Activated naive CD8-positive, alpha-beta T cell treated with anti-CD3 and anti-CD28 coated beads, Interleukin-2, amount 50 U/mL, for 24 hours (primary cell): Measurements from ENCODE around the gene ARID5B.
A peak's percentile ranks its signal among the peaks of the same experiment; 100 is the strongest.
"Not testable (repeated sequence)": the region's sequence is repeated elsewhere in the genome, so short reads cannot be mapped to it uniquely, and the experiment has no call there.

Experiments
- ATAC-seq: fragments of 150-1000 bp; cut with Tn5 transposase; one replicate; pipeline ENCODE4 v1.10.0; 2021
- DNase-seq: peaks from one replicate; pipeline ENCODE4 v3.0.0; 2021
- H3K27ac Mint-ChIP-seq: one replicate; pipeline ENCODE4 v1.8.0; 2021; ENCODE audit warnings: mild to moderate bottlenecking, mixed read lengths
- H3K27me3 Mint-ChIP-seq: one replicate; pipeline ENCODE4 v1.8.0; 2021; ENCODE audit warnings: mixed read lengths
- H3K36me3 Mint-ChIP-seq: one replicate; pipeline ENCODE4 v1.8.0; 2021; ENCODE audit warnings: low read depth, mixed read lengths
- H3K4me1 Mint-ChIP-seq: one replicate; pipeline ENCODE4 v1.8.0; 2021; ENCODE audit warnings: mixed read lengths
- H3K4me3 Mint-ChIP-seq: one replicate; pipeline ENCODE4 v1.8.0; 2021; ENCODE audit warnings: mild to moderate bottlenecking, moderate library complexity, mixed read lengths
- H3K9me3 Mint-ChIP-seq: one replicate; pipeline ENCODE4 v1.8.0; 2021; ENCODE audit warnings: mixed read lengths

Gene ARID5B, protein sequence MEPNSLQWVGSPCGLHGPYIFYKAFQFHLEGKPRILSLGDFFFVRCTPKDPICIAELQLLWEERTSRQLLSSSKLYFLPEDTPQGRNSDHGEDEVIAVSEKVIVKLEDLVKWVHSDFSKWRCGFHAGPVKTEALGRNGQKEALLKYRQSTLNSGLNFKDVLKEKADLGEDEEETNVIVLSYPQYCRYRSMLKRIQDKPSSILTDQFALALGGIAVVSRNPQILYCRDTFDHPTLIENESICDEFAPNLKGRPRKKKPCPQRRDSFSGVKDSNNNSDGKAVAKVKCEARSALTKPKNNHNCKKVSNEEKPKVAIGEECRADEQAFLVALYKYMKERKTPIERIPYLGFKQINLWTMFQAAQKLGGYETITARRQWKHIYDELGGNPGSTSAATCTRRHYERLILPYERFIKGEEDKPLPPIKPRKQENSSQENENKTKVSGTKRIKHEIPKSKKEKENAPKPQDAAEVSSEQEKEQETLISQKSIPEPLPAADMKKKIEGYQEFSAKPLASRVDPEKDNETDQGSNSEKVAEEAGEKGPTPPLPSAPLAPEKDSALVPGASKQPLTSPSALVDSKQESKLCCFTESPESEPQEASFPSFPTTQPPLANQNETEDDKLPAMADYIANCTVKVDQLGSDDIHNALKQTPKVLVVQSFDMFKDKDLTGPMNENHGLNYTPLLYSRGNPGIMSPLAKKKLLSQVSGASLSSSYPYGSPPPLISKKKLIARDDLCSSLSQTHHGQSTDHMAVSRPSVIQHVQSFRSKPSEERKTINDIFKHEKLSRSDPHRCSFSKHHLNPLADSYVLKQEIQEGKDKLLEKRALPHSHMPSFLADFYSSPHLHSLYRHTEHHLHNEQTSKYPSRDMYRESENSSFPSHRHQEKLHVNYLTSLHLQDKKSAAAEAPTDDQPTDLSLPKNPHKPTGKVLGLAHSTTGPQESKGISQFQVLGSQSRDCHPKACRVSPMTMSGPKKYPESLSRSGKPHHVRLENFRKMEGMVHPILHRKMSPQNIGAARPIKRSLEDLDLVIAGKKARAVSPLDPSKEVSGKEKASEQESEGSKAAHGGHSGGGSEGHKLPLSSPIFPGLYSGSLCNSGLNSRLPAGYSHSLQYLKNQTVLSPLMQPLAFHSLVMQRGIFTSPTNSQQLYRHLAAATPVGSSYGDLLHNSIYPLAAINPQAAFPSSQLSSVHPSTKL

DNA sequence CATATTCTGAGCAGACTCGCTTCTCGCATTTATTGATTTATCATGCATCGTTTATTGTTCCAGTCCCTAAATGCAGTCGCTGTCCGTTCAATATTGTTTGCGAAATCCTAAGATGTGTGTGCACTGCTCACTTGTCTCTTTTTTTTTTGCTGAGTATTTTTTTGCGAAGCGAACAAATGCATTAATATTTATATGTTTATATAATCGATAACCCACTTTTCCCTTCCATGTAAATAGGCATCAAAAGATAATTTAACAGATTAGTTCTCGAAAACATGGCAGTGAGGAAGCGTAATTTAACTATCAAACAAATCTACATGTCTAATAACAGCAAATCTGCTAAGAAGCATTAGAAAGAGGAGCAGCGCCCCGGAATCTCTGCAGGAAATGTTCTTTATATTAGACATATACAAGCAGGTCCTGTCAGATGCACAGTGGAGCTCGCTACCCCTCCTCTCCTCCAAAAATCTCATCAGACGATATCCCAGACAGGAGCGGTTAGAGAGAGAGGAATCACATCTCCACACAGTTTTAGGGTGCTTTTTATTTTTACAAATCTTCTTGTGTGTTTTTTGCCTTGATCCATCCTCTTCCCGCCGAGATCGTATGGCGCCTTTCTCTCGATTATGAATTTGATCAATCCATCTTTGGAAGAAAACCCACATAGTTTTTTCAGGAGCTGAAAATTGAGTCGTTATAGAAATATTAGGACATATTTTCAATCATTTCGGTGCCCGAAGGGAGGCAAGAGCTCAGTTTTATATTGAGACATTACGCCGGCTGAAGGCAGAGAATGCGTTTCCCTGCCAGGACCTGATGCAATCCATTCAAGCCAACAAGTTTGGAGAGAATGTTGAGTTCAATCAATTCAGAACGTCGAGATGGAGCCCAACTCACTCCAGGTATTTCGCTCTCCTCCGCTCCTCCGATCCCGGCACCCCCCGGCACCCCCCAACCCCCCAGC, at the start of gene ARID5B:
Gene ARID5B (plus strand): TSS at position 871 of the 964 bp plus-strand sequence. CDS start 11 bp downstream, at position 882.
- Mint-ChIP-seq H3K9me3 (no peaks in the 10 kb centered on the region), H3K27me3 (no peaks in the 10 kb centered on the region), H3K4me1 (peaks cover 57% of the 10 kb centered on the region), H3K36me3 (peaks cover 7% of the 10 kb centered on the region), H3K4me3 (peak within 1 kb of the TSS; percentile 92), H3K27ac (peak within 1 kb of the TSS; percentile 97)
- DNase-seq: peak; percentile 48
- ATAC-seq: no peak

DNA sequence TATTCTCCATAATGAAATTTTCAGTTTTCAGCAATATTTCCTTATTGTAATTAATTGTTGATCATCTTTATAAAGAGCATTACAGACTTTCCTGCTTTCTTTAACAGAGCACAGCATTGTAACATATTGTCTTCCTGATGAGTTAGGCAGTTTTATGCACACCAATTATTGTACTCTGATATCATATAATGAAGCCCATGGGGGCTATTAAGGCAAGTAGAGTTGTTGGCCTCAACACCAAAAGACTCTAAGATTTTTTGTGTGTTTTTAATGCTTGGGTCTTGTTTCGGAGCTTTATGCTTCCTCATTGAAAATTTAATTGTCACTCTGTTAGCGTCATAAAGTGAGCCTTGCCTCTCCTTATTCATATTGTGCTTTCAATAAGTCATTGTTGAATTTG, 49.2 kb upstream of the ARID5B start:
- no peak overlapping the region for H3K4me3 Mint-ChIP-seq
- H3K9me3 Mint-ChIP-seq: no peaks in the 10 kb centered on the region
- ATAC-seq (no peak), DNase-seq (no peak)
- no peak overlapping the region for H3K27ac Mint-ChIP-seq
- H3K27me3 Mint-ChIP-seq: no peaks in the 10 kb centered on the region
- no peaks in the 10 kb centered on the region for H3K36me3 Mint-ChIP-seq
- peaks cover under 1% of the 10 kb centered on the region for H3K4me1 Mint-ChIP-seq

DNA sequence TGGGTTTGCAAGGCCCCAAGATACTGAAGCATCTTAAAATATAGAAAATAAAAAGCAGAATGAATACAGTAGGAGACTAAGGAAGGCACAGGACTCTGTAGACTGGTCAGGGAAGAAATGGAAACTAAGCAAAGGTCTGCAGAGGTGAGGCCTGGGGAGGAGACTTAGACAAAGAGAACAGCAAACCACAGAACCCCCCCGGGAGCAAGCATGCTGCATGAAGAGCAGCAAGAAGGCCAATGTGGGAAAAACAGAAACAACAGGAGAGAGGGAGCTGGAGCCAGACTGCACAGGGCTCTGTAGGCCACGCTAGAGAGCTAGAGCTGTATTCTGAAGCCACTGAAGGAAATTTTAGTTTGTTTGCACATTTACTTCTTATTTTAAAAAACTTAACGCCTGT, 45.7 kb upstream of the ARID5B start:
- H3K27me3 Mint-ChIP-seq: no peaks in the 10 kb centered on the region
- no peak overlapping the region for H3K4me3 Mint-ChIP-seq
- DNase-seq: no peak
- no peak overlapping the region for H3K27ac Mint-ChIP-seq
- ATAC-seq: no peak
- no peaks in the 10 kb centered on the region for H3K9me3 Mint-ChIP-seq
- H3K4me1 Mint-ChIP-seq: no peaks in the 10 kb centered on the region
- H3K36me3 Mint-ChIP-seq: no peaks in the 10 kb centered on the region

DNA sequence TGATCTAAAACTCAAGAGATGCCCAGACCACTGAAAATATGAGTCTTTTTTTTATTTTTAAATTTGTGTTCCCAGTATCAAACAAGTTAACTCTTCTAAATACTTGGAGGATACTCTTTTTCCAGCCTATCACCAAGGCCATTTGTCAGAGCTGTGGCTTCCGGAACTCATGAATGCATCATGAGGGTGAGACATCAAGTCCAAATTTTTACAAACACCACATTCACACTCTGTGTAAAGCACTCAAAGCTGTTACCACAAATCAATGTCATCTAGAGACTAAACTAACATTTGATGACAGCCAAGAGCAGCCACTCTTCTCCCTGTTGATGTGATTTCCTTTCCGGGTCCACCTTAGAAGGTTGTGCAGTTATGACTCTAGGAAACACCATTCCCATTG, 43.8 kb upstream of the ARID5B start:
- H3K27ac Mint-ChIP-seq: no peak overlapping the region
- H3K4me1 Mint-ChIP-seq: no peaks in the 10 kb centered on the region
- no peaks in the 10 kb centered on the region for H3K9me3 Mint-ChIP-seq
- H3K4me3 Mint-ChIP-seq: no peak overlapping the region
- ATAC-seq (no peak), DNase-seq (no peak)
- no peaks in the 10 kb centered on the region for H3K36me3 Mint-ChIP-seq
- H3K27me3 Mint-ChIP-seq: no peaks in the 10 kb centered on the region

DNA sequence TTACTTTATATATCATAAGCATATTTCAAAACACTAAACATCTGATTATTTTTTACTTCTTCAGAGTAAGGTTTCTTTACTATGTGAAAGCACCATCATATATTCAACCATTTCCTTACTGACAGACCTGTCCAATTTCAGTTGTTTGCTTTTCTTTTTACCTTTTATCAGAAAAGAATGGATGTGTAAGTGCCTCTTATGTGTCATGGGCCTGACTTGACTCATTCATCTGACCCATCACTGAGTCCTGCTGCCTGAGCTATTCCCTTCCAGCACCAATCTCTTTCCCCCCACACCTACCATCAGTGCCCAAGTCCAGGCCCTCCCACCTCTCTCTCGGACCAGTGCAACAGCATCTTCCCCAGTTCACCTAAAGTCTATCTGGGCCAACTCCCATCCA, 41.7 kb upstream of the ARID5B start:
- H3K9me3 Mint-ChIP-seq: no peaks in the 10 kb centered on the region
- H3K27me3 Mint-ChIP-seq: no peaks in the 10 kb centered on the region
- H3K4me3 Mint-ChIP-seq: no peak overlapping the region
- no peaks in the 10 kb centered on the region for H3K4me1 Mint-ChIP-seq
- H3K36me3 Mint-ChIP-seq: no peaks in the 10 kb centered on the region
- H3K27ac Mint-ChIP-seq: no peak overlapping the region
- no peak for DNase-seq
- ATAC-seq: no peak

DNA sequence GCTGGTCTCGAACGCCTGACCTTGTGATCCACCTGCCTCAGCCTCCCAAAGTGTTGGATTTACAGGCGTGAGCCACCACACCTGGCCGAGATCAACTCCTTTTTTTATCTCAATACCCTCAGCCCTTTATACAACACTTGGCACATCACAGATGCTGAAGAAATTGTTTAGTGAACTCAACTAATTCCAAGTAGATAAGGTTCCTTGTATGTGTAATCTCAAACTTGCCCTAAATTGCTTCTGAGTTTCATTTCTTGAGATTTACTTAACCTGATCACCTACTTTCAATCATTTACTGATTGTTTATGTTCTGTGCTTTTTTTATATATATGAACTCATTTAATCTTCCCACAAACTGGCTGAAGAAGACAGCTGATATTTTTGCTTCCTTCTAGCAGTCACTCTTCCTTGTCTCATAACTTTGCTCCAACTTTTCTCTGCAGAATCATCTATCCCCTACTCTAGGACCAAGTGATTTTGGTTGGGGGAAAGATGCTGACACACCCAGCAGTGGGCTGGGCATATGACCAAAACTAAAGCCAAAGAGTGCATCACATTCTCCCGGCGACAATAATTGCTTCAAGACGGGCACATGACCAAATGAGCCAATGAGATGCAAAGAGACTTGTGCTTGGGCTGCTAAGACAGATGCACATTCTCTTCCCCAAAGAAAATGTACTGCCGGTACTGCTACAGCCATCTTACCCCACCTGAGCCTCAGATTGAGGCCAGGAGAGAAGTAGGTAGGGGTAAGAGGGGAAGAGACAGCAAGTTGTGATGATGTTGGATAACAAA, 40.3 kb upstream of the ARID5B start:
- Mint-ChIP-seq H3K4me3 (no peak overlapping the region), H3K27ac (no peak overlapping the region), H3K36me3 (no peaks in the 10 kb centered on the region), H3K27me3 (no peaks in the 10 kb centered on the region), H3K9me3 (no peaks in the 10 kb centered on the region), H3K4me1 (no peaks in the 10 kb centered on the region)
- DNase-seq (no peak), ATAC-seq (no peak)

DNA sequence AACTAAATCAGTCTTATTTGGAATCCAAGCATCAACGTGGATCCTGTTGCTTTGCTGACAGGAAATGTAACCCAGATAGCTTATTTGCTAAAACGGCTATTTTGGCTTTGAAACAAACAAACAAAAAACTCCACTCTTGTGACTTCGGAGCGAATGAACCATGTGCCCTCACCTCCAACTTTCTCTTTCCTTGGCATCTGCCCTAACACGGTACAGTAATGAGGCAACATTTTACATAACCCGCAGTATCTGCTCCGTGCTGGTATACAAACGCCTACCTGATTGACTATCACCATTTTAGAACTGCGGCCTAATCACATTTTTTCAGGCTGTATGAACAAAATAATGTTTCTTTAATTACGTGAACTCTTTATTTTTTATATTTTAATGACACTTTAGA, 37.5 kb upstream of the ARID5B start:
- H3K27me3 Mint-ChIP-seq: no peaks in the 10 kb centered on the region
- no peak overlapping the region for H3K4me3 Mint-ChIP-seq
- no peak overlapping the region for H3K27ac Mint-ChIP-seq
- H3K9me3 Mint-ChIP-seq: no peaks in the 10 kb centered on the region
- DNase-seq: no peak
- no peaks in the 10 kb centered on the region for H3K36me3 Mint-ChIP-seq
- ATAC-seq: no peak
- H3K4me1 Mint-ChIP-seq: peaks cover 3% of the 10 kb centered on the region

DNA sequence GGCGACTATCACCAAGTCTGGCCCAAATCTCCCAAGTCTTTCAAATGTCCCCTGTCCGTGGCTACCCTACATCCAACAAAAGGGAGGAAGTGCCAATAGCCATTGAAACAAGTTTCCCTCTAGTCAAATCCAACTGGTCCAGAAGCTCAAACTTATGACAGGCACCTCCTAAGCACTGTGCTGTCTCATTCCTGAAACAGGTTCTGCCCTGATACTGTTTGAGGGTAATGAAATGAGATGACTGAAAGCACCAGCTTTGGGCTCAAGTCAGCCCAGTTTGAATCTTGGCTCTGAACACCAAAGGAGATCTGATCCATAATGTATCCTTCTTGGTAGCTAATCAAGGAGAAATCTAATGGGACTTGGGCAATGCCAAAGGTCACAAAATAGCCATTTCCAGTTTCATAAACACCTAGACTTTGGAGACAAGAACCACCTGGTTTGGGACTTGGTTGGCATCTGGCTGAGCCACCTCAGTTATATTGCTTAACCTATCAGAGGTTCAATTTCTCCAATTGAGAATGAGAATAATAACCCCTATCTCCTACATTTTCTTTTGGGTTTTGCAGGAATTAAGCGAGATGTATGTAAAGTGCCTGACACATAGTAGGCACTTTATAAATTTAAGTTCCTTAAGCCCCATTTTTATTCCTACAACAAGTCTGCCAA, 34.7 kb upstream of the ARID5B start:
- Mint-ChIP-seq H3K27me3 (no peaks in the 10 kb centered on the region), H3K4me1 (peaks cover 3% of the 10 kb centered on the region), H3K4me3 (peak overlapping the region; percentile 12), H3K36me3 (no peaks in the 10 kb centered on the region), H3K27ac (no peak overlapping the region), H3K9me3 (no peaks in the 10 kb centered on the region)
- no peak for ATAC-seq
- DNase-seq: no peak

DNA sequence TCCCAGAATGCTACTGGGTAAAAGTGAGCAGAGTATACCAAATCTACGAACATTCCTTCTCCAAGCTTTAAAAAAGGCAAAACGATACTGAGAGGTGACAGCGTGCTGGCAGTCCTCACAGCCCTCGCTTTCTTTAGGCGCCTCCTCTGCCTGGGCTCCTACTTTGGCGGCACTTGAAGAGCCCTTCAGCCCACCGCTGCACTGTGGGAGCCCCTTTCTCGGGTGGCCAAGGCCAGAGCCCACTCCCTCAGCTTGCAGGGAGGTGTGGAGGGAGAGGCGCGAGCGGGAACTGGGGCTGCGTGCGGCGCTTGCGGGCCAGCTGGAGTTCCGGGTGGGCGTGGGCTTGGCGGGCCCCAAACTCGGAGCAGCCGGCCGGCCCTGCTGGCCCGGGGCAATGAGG, 34.1 kb upstream of the ARID5B start:
- not testable (repeated sequence) for H3K27ac Mint-ChIP-seq
- peak; percentile 11 for DNase-seq

DNA sequence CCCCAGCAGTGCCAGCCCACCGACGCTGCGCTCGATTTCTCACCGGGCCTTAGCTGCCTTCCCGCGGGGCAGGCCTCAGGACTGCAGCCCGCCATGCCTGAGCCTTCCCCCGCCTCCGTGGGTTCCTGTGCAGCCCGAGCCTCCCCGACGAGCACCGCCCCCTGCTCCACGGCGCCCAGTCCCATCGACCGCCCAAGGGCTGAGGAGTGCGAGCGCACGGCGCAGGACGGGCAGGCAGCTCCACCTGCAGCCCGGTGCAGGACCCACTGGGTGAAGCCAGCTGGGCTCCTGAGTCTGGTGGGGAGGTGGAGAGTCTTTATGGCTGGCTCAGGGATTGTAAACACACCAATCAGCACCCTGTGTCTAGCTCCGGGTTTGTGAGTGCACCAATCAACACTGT, 33.7 kb upstream of the ARID5B start:
- peak overlapping the region; percentile 7 for H3K4me3 Mint-ChIP-seq
- H3K27ac Mint-ChIP-seq, H3K27me3 Mint-ChIP-seq, H3K9me3 Mint-ChIP-seq, H3K36me3 Mint-ChIP-seq, H3K4me1 Mint-ChIP-seq, ATAC-seq: not testable (repeated sequence)
- DNase-seq: peak; percentile 46

More for the DNA sequence above, 34.1 kb upstream of the ARID5B start:
- H3K4me3 Mint-ChIP-seq: peak overlapping the region; percentile 38
- H3K27me3 Mint-ChIP-seq, ATAC-seq, H3K36me3 Mint-ChIP-seq, H3K9me3 Mint-ChIP-seq, H3K4me1 Mint-ChIP-seq: not testable (repeated sequence)

DNA sequence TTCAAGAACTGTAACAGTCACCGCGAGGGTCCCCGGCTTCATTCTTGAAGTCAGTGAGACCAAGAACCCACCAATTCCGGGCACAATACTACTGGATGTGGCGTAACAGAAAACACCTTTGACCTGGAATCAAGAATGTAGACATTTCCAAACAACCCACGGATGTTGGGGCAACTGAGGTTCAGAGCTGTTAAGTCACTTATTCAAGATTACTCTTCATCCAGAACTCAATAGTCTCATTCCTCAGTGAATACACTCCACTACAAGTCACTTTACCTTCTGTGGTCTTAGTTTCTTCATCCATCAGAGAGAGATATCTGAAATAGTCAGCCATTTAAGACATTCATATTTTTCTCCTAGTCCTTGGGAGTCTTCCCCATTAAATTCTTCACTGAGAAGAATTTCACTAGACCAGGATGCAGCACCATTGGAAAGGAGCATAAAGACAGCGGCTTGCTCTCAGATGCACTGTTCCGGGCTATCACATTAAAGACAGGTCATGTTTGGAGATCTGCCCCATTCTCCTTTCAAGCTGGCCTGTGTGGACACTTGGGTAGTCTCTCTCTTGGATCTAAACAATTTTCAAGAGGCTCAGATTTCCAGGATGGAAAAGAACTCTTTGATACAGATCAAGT, 32.3 kb upstream of the ARID5B start:
- no peaks in the 10 kb centered on the region for H3K36me3 Mint-ChIP-seq
- peaks cover 6% of the 10 kb centered on the region for H3K27me3 Mint-ChIP-seq
- H3K27ac Mint-ChIP-seq: no peak overlapping the region
- DNase-seq (no peak), ATAC-seq (no peak)
- H3K4me1 Mint-ChIP-seq: peaks cover 6% of the 10 kb centered on the region
- no peak overlapping the region for H3K4me3 Mint-ChIP-seq
- no peaks in the 10 kb centered on the region for H3K9me3 Mint-ChIP-seq

DNA sequence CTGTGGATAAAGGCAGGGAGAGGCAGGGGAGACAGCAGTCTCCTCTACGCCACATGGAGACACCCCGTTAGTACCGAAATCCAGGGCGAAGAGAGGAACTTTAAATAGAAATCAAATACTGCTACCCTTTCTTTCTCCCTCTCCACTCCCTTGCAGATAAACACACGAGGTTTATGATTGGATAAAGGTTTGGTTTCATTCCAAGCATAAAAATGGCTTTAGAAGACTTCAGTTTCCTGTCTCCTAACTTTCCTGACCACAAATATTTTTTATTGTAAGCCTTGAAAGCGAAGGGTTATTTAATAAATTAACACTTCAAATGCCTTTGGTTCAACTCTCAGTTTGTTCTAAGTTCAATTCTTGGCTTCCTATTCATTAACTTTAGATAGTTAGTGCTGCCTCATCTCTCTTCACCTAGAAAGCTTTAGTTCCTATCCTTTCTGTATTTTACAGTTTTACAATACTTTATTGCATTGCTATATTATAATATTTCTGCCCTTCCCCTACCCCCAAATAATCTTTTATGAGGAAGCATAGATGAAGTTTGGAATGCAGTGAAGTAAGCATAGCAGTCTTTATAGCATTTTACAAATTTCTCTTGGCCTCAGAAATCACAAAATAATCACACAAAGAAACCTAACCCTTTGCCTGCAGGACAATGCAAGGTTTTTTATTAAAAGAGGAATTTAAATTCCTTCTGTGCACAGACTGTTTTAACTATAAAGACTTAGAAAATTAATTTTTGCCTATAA, 31.5 kb upstream of the ARID5B start:
- Mint-ChIP-seq H3K4me3 (no peak overlapping the region), H3K27ac (no peak overlapping the region), H3K4me1 (peaks cover 6% of the 10 kb centered on the region), H3K9me3 (no peaks in the 10 kb centered on the region), H3K36me3 (no peaks in the 10 kb centered on the region), H3K27me3 (peaks cover 6% of the 10 kb centered on the region)
- ATAC-seq (no peak), DNase-seq (no peak)
